ENCODE results near the gene SCGB3A2. TPM values are rescaled to one million over a fixed set of nuclear protein-coding genes. Genes with fewer than 3 reads are reported as not detected.

SCGB3A2 gene
- total and polyA plus RNA-seq, 2 donors (not counting 1 experiment from before 2014, with no cell fraction given): not detected

- ChIA-PET CTCF (interaction anchor here (1.0 to 1.9 kb wide), 6 partner anchors 11 to 133 kb away, joined by 3 to 8 read pairs (median 5); no protein-coding TSS in a partner anchor), POLR2A (no interaction called here)
- no peaks in the 10 kb centered on the region for H3K9me3 ChIP-seq (ENCODE audit: control extremely low read depth in 1 of 3, control insufficient read depth in 2 of 3, insufficient read depth in 1 of 3, low read length in 2 of 3)
- no peak for ATAC-seq (ENCODE audit: low read depth)
- H4K20me1 ChIP-seq (ENCODE audit: control insufficient read depth, insufficient read depth, low read length, poor library complexity, severe bottlenecking): no peaks in the 10 kb centered on the region
- no peaks in the 10 kb centered on the region for H3K4me1 ChIP-seq (ENCODE audit: control insufficient read depth in 2 of 2, insufficient read depth in 2 of 2, low read length in 2 of 2)
- Mint-ChIP-seq H3K27ac (no peak overlapping the region), H3K9me3 (ENCODE audit: insufficient read depth) (no peaks in the 10 kb centered on the region), H3K4me1 (no peaks in the 10 kb centered on the region), H3K27me3 (peaks cover 23% of the 10 kb centered on the region), H3K4me3 (no peak overlapping the region)
- H2AFZ ChIP-seq (ENCODE audit: insufficient read depth, low read depth, low read length, poor library complexity, severe bottlenecking): peak overlapping the region; percentile 30
- no peaks in the 10 kb centered on the region for H3K27me3 ChIP-seq (replicated peaks in 1 of 4; ENCODE audit: control extremely low read depth in 1 of 4, control insufficient read depth in 3 of 4, insufficient read depth in 4 of 4, low read length in 3 of 4)
- no peaks in the 10 kb centered on the region for H3K36me3 ChIP-seq (replicated peaks in 1 of 2; ENCODE audit: control extremely low read depth in 1 of 2, control insufficient read depth in 1 of 2, extremely low read depth in 1 of 2, insufficient read depth in 2 of 2, low read length in 1 of 2)
- H3K4me3 ChIP-seq (ENCODE audit: control extremely low read depth in 1 of 5, extremely low read depth in 1 of 5, insufficient read depth in 1 of 5, low read depth in 2 of 5, low read length in 4 of 5): no peak overlapping the region
- no peak overlapping the region for H3K9ac ChIP-seq (ENCODE audit: low read length)
- H3K79me2 ChIP-seq (ENCODE audit: control insufficient read depth, insufficient read depth, low read length): no peaks in the 10 kb centered on the region
- intact Hi-C loops (cut with micrococcal nuclease): loop anchor here (1.0 to 5.0 kb wide), 2 partner anchors 229 to 1180 kb away; no protein-coding TSS in a partner anchor
- peak; percentile 27 for DNase-seq
- 0% methylated on average over 1 of the region's 2 CpGs for WGBS (ENCODE audit: insufficient coverage)
- H3K27ac ChIP-seq (ENCODE audit: low read length in 2 of 2): no peak overlapping the region
- TF ChIP-seq, protein P1, sequence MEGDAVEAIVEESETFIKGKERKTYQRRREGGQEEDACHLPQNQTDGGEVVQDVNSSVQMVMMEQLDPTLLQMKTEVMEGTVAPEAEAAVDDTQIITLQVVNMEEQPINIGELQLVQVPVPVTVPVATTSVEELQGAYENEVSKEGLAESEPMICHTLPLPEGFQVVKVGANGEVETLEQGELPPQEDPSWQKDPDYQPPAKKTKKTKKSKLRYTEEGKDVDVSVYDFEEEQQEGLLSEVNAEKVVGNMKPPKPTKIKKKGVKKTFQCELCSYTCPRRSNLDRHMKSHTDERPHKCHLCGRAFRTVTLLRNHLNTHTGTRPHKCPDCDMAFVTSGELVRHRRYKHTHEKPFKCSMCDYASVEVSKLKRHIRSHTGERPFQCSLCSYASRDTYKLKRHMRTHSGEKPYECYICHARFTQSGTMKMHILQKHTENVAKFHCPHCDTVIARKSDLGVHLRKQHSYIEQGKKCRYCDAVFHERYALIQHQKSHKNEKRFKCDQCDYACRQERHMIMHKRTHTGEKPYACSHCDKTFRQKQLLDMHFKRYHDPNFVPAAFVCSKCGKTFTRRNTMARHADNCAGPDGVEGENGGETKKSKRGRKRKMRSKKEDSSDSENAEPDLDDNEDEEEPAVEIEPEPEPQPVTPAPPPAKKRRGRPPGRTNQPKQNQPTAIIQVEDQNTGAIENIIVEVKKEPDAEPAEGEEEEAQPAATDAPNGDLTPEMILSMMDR (IDR thresholded peaks at IDR 0.05): peak; percentile 88
- TF ChIP-seq EZH2 (IDR thresholded peaks at IDR 0.05; ENCODE audit: borderline replicate concordance, insufficient read depth, low read depth, low read length, poor library complexity, severe bottlenecking): no peak
- H3K4me2 ChIP-seq (replicated peaks; ENCODE audit: low read depth, low read length, poor library complexity, severe bottlenecking): no peak overlapping the region
Observed at GRCh38 chr5:147857302-147858129, 21.0 kb upstream of the SCGB3A2 start.

GRCh38 chr5:147858565-147858964 is 19.9 kb upstream of the SCGB3A2 start:
- H4K20me1 ChIP-seq (ENCODE audit: control insufficient read depth, insufficient read depth, low read length, poor library complexity, severe bottlenecking): no peaks in the 10 kb centered on the region
- ChIA-PET CTCF (interaction anchor here (1.0 to 1.9 kb wide), 3 partner anchors 12 to 24 kb away, joined by 3 to 7 read pairs (median 7); no protein-coding TSS in a partner anchor), POLR2A (no interaction called here)
- H3K27me3 ChIP-seq (replicated peaks in 1 of 4; ENCODE audit: control extremely low read depth in 1 of 4, control insufficient read depth in 3 of 4, insufficient read depth in 4 of 4, low read length in 3 of 4): no peaks in the 10 kb centered on the region
- no peak for TF ChIP-seq EZH2 (IDR thresholded peaks at IDR 0.05; ENCODE audit: borderline replicate concordance, insufficient read depth, low read depth, low read length, poor library complexity, severe bottlenecking)
- TF ChIP-seq, protein P1 (IDR thresholded peaks at IDR 0.05): no peak
- H3K27ac ChIP-seq (ENCODE audit: low read length in 2 of 2): no peak overlapping the region
- H3K9ac ChIP-seq (ENCODE audit: low read length): no peak overlapping the region
- H2AFZ ChIP-seq (ENCODE audit: insufficient read depth, low read depth, low read length, poor library complexity, severe bottlenecking): no peak overlapping the region
- no peaks in the 10 kb centered on the region for H3K9me3 ChIP-seq (ENCODE audit: control extremely low read depth in 1 of 3, control insufficient read depth in 2 of 3, insufficient read depth in 1 of 3, low read length in 2 of 3)
- Mint-ChIP-seq H3K27ac (no peak overlapping the region), H3K4me3 (no peak overlapping the region), H3K27me3 (peaks cover 20% of the 10 kb centered on the region), H3K4me1 (no peaks in the 10 kb centered on the region), H3K9me3 (ENCODE audit: insufficient read depth) (no peaks in the 10 kb centered on the region)
- no peaks in the 10 kb centered on the region for H3K79me2 ChIP-seq (ENCODE audit: control insufficient read depth, insufficient read depth, low read length)
- no peak for ATAC-seq (ENCODE audit: low read depth)
- no peak overlapping the region for H3K4me3 ChIP-seq (ENCODE audit: control extremely low read depth in 1 of 5, extremely low read depth in 1 of 5, insufficient read depth in 1 of 5, low read depth in 2 of 5, low read length in 4 of 5)
- no peaks in the 10 kb centered on the region for H3K36me3 ChIP-seq (replicated peaks in 1 of 2; ENCODE audit: control extremely low read depth in 1 of 2, control insufficient read depth in 1 of 2, extremely low read depth in 1 of 2, insufficient read depth in 2 of 2, low read length in 1 of 2)
- no peaks in the 10 kb centered on the region for H3K4me1 ChIP-seq (ENCODE audit: control insufficient read depth in 2 of 2, insufficient read depth in 2 of 2, low read length in 2 of 2)
- no peak for DNase-seq
- no peak overlapping the region for H3K4me2 ChIP-seq (replicated peaks; ENCODE audit: low read depth, low read length, poor library complexity, severe bottlenecking)
- intact Hi-C loops (cut with micrococcal nuclease): loop anchor here (5.0 kb wide), 1 partner anchor 1179 kb away; no protein-coding TSS in a partner anchor
- no CpG with 5 or more reads among the region's 1 CpG for WGBS (ENCODE audit: insufficient coverage)

All from B cell (primary cell).